Sigmoid colon (tissue), 4 donors: Measurements from ENCODE around the gene CST1.

Experiments used
- CTCF ChIP-seq, 4 experiments: fragments of 450-650 bp in 3 of 4; fragments of 200-600 bp in 1 of 4; IDR thresholded peaks; one replicate each; pipeline ENCODE4 v1.5.1; 2016 to 2019; ENCODE audit warnings: antibody characterized with exemption in 4 of 4, mild to moderate bottlenecking in 3 of 4, moderate library complexity in 2 of 4
- EP300 ChIP-seq, 4 donors: sonication (generic); formaldehyde crosslinking; IDR thresholded peaks; one replicate each; pipeline ENCODE4 v1.6.1; 2017; ENCODE audit warnings: antibody characterized with exemption in 4 of 4

GRCh38 chr20:23700931-23701330 is 49.8 kb downstream of the CST1 start:
- TF ChIP-seq CTCF (IDR thresholded peaks at IDR 0.05) = no peak
- TF ChIP-seq EP300 (IDR thresholded peaks at IDR 0.05) = no peak
